Transverse colon (tissue), 3 donors: Measurements from ENCODE around the gene FOXO1.

Experiments used
- EP300 ChIP-seq: sonication (generic); formaldehyde crosslinking; IDR thresholded peaks from one replicate; pipeline ENCODE4 v1.6.1; 2017; ENCODE audit warnings: antibody characterized with exemption, low read depth
- TF ChIP-seq, protein P1 (sequence below), 5 experiments: fragments of 200-600 bp in 3 of 5; fragments of 450-650 bp in 2 of 5; sonication (generic) in 3 of 5; IDR thresholded peaks; 1 replicate in 2 of 5; 2 replicates in 3 of 5; pipeline ENCODE4 v1.5.1; 2016 to 2017; ENCODE audit warnings: antibody characterized with exemption in 5 of 5, inconsistent platforms in 3 of 5, mild to moderate bottlenecking in 2 of 5, moderate library complexity in 1 of 5

DNA sequence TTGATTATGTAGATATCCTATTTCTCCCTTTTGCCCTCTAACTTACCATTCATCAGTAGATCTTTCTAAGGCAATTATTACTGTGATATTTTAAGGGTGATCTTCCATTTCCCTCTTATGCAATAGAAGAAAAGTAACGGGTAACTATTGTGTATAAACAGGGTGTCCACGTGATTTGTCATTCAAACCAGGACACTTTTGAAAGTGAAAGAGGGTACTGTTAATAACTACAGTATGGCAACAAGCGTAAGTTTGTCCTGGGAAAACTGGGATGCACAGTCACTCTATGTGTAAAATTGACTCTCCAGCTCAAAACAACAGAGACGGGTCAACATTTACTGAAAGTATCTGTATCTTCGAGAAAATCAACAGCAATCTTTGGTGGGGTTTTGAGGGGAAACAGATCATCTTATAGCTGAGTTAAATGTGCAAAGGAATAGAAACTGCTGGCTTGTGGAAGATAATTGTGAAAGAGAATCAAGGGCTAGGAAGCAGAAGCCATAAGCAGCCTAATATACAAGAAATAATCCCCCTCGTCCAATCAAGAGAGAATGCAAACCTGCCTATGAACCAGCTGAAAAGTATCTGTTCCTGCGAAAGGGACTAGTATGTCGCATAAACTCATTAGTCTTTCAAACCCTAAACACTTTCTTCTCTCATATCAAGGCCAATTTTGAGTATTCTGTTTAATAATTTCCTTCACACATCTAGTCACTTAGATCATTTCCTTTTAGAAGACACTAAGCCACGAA is 126.7 kb downstream of the FOXO1 start:
- TF ChIP-seq, protein P1, sequence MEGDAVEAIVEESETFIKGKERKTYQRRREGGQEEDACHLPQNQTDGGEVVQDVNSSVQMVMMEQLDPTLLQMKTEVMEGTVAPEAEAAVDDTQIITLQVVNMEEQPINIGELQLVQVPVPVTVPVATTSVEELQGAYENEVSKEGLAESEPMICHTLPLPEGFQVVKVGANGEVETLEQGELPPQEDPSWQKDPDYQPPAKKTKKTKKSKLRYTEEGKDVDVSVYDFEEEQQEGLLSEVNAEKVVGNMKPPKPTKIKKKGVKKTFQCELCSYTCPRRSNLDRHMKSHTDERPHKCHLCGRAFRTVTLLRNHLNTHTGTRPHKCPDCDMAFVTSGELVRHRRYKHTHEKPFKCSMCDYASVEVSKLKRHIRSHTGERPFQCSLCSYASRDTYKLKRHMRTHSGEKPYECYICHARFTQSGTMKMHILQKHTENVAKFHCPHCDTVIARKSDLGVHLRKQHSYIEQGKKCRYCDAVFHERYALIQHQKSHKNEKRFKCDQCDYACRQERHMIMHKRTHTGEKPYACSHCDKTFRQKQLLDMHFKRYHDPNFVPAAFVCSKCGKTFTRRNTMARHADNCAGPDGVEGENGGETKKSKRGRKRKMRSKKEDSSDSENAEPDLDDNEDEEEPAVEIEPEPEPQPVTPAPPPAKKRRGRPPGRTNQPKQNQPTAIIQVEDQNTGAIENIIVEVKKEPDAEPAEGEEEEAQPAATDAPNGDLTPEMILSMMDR (IDR thresholded peaks at IDR 0.05), result no peak
- TF ChIP-seq EP300, result no peak
